H9 (cell line): Measurements from ENCODE around the gene ERC1. TPM values are rescaled to one million over a fixed set of nuclear protein-coding genes. Genes with fewer than 3 reads are reported as not detected.

ENCODE experiments used
- DNase-seq: peaks from one replicate; pipeline ENCODE4 v3.0.0-alpha.2; 2017
- H2AFZ ChIP-seq: one replicate; pipeline ENCODE4 v1.6.1; 2013; ENCODE audit warnings: mild to moderate bottlenecking, low read length, control low read depth, moderate library complexity
- H2AK5ac ChIP-seq: 2 replicates; pipeline ENCODE4 v1.6.1; 2013; ENCODE audit warnings: low read length, control low read depth, mixed read lengths; ENCODE audit not compliant: insufficient read length
- H2BK120ac ChIP-seq: one replicate; pipeline ENCODE4 v1.6.1; 2013; ENCODE audit warnings: low read depth, mild to moderate bottlenecking, low read length, control low read depth, inconsistent platforms; ENCODE audit not compliant: poor library complexity, severe bottlenecking
- H2BK12ac ChIP-seq: 2 replicates; pipeline ENCODE4 v1.6.1; 2013; ENCODE audit warnings: low read length, control low read depth, mixed read lengths, low read depth; ENCODE audit not compliant: insufficient read length
- H2BK15ac ChIP-seq: 2 replicates; pipeline ENCODE4 v1.6.1; 2013; ENCODE audit warnings: low read depth, low read length, control low read depth
- H2BK20ac ChIP-seq: one replicate; pipeline ENCODE4 v1.6.1; 2013; ENCODE audit warnings: low read depth, mild to moderate bottlenecking, low read length, control low read depth, inconsistent platforms; ENCODE audit not compliant: poor library complexity, severe bottlenecking
- H2BK5ac ChIP-seq: 2 replicates; pipeline ENCODE4 v1.6.1; 2013; ENCODE audit warnings: low read length, control low read depth, mixed read lengths; ENCODE audit not compliant: insufficient read length
- H3K14ac ChIP-seq: 2 replicates; pipeline ENCODE4 v1.6.1; 2013; ENCODE audit warnings: low read length, control low read depth; ENCODE audit not compliant: insufficient read depth
- H3K18ac ChIP-seq: 2 replicates; pipeline ENCODE4 v1.6.1; 2013; ENCODE audit warnings: low read depth, mild to moderate bottlenecking, mixed read lengths, low read length, control low read depth; ENCODE audit not compliant: insufficient read length
- H3K23ac ChIP-seq: 2 replicates; pipeline ENCODE4 v1.6.1; 2013; ENCODE audit warnings: low read length, control low read depth, mixed read lengths, low read depth; ENCODE audit not compliant: insufficient read length
- H3K23me2 ChIP-seq: 2 replicates; pipeline ENCODE4 v1.6.1; 2013; ENCODE audit warnings: low read depth, mild to moderate bottlenecking, mixed read lengths, low read length, control low read depth; ENCODE audit not compliant: insufficient read length, poor library complexity, severe bottlenecking
- H3K27ac ChIP-seq: 2 replicates; pipeline ENCODE4 v1.5.1; 2013; ENCODE audit warnings: low read length, control low read depth, mixed read lengths, low read depth; ENCODE audit not compliant: insufficient read length
- H3K27me3 ChIP-seq: 2 replicates; pipeline ENCODE4 v1.6.1; 2013; ENCODE audit warnings: low read length, control low read depth, inconsistent platforms; ENCODE audit not compliant: insufficient read depth
- H3K4ac ChIP-seq: 2 replicates; pipeline ENCODE4 v1.6.1; 2013; ENCODE audit warnings: low read depth, mild to moderate bottlenecking, control low read depth, inconsistent platforms, low read length, moderate library complexity
- H3K4me1 ChIP-seq: 2 replicates; pipeline ENCODE4 v1.6.1; 2013; ENCODE audit warnings: low read length, control low read depth, inconsistent platforms; ENCODE audit not compliant: insufficient read depth
- H3K4me2 ChIP-seq: 2 replicates; pipeline ENCODE4 v1.6.1; 2013; ENCODE audit warnings: low read length, control low read depth, mixed read lengths; ENCODE audit not compliant: insufficient read length, insufficient read depth
- H3K56ac ChIP-seq: 2 replicates; pipeline ENCODE4 v1.6.1; 2013; ENCODE audit warnings: low read depth, mild to moderate bottlenecking, mixed read lengths, low read length, control low read depth; ENCODE audit not compliant: insufficient read length
- H3K79me1 ChIP-seq: 2 replicates; pipeline ENCODE4 v1.6.1; 2013; ENCODE audit warnings: low read depth, mild to moderate bottlenecking, moderate library complexity, low read length, control low read depth, inconsistent platforms; ENCODE audit not compliant: insufficient read depth, poor library complexity, severe bottlenecking
- H3K79me2 ChIP-seq: 2 replicates; pipeline ENCODE4 v1.6.1; 2013; ENCODE audit warnings: low read length, control low read depth, inconsistent platforms; ENCODE audit not compliant: insufficient read depth
- H3K9ac ChIP-seq: 2 replicates; pipeline ENCODE4 v1.6.1; 2013; ENCODE audit warnings: low read length, control low read depth, mixed read lengths; ENCODE audit not compliant: insufficient read length; ENCODE audit errors: extremely low read depth
- H3K9me3 ChIP-seq: one replicate; pipeline ENCODE4 v1.6.1; 2013; ENCODE audit warnings: low read depth, low read length, inconsistent platforms; ENCODE audit not compliant: control insufficient read depth
- H3T11ph ChIP-seq: one replicate; pipeline ENCODE4 v1.6.1; 2013; ENCODE audit warnings: mild to moderate bottlenecking, low read length, control low read depth, inconsistent platforms
- H4K20me1 ChIP-seq: one replicate; pipeline ENCODE4 v1.6.1; 2013; ENCODE audit not compliant: control insufficient read depth, insufficient read length, insufficient read depth
- H4K5ac ChIP-seq: 2 replicates; pipeline ENCODE4 v1.6.1; 2013; ENCODE audit warnings: low read depth, mild to moderate bottlenecking, mixed read lengths, low read length, control low read depth; ENCODE audit not compliant: insufficient read length
- H4K8ac ChIP-seq: replicated peaks from 2 replicates; pipeline ENCODE4 v1.6.1; 2013; ENCODE audit warnings: low read length, control low read depth, mixed read lengths, low read depth; ENCODE audit not compliant: insufficient read length
- H4K91ac ChIP-seq: 2 replicates; pipeline ENCODE4 v1.6.1; 2013; ENCODE audit warnings: low read depth, mild to moderate bottlenecking, moderate library complexity, mixed read lengths, low read length, control low read depth; ENCODE audit not compliant: insufficient read length
- H3K27ac Mint-ChIP-seq, 3 experiments: 2 replicates in 2 of 3; 3 replicates in 1 of 3; pipeline ENCODE4 v1.8.0; 2020 to 2021; ENCODE audit warnings: mixed read lengths in 3 of 3, mild to moderate bottlenecking in 1 of 3, moderate library complexity in 1 of 3
- H3K27me3 Mint-ChIP-seq: 2 replicates; pipeline ENCODE4 v1.8.0; 2021; ENCODE audit warnings: low read depth, mild to moderate bottlenecking, moderate library complexity, mixed read lengths
- H3K36me3 Mint-ChIP-seq, 3 experiments: 2 replicates in 2 of 3; 3 replicates in 1 of 3; pipeline ENCODE4 v1.8.0; 2020 to 2021; ENCODE audit warnings: low read depth in 3 of 3, mixed read lengths in 3 of 3; ENCODE audit not compliant: insufficient read depth in 1 of 3
- H3K4me1 Mint-ChIP-seq, 2 experiments: 2 replicates each; pipeline ENCODE4 v1.8.0; 2020; ENCODE audit warnings: mixed read lengths in 2 of 2
- H3K4me3 Mint-ChIP-seq, 2 experiments: 2 replicates in 1 of 2; 3 replicates in 1 of 2; pipeline ENCODE4 v1.8.0; 2020 to 2021; ENCODE audit warnings: mild to moderate bottlenecking in 2 of 2, mixed read lengths in 2 of 2, moderate library complexity in 1 of 2
- H3K9me3 Mint-ChIP-seq, 2 experiments: 2 replicates in 1 of 2; 3 replicates in 1 of 2; pipeline ENCODE4 v1.8.0; 2020; ENCODE audit warnings: mild to moderate bottlenecking in 2 of 2, mixed read lengths in 2 of 2, moderate library complexity in 1 of 2
- CTCF ChIP-seq: fragments of 200-600 bp; sonication (generic); conservative IDR thresholded peaks from 3 replicates; pipeline ENCODE4 v1.8.0; 2021; ENCODE audit warnings: antibody characterized with exemption, mild to moderate bottlenecking
- WGBS: extraction: QIAGEN DNeasy Blood & Tissue Kit; methylation state at CpG from one replicate; pipeline ENCODE4 v1.1.7; 2013; ENCODE audit warnings: missing lambda C conversion rate, low lambda C conversion rate, mixed read lengths; ENCODE audit not compliant: insufficient read length; ENCODE audit errors: extremely low coverage; 5-methylcytosine and 5-hydroxymethylcytosine counted together
- total RNA-seq: library from RNA; stranded (reverse); gene quantifications from 2 replicates; pipeline ENCODE4 v1.2.1, GENCODE V29; 2021

Gene ERC1
- total RNA-seq, 1 experiment from 2014 or later = 51.2 TPM

GRCh38 chr12:1343422-1343821 lies 352.4 kb downstream of the ERC1 start:
- Histone ChIP-seq H2BK120ac (no peak overlapping the region), H2AK5ac (no peak overlapping the region), H3K79me2 (no peaks in the 10 kb centered on the region), H4K8ac (no peak overlapping the region), H3K4me2 (no peak overlapping the region), H4K91ac (no peak overlapping the region), H3K4ac (no peak overlapping the region), H3K9ac (no peak overlapping the region), H2BK12ac (no peak overlapping the region), H3K56ac (no peak overlapping the region), H3K18ac (no peak overlapping the region), H3K79me1 (no peaks in the 10 kb centered on the region), H4K20me1 (no peaks in the 10 kb centered on the region), H3K27me3 (no peaks in the 10 kb centered on the region), H3K14ac (no peak overlapping the region), H2AFZ (no peak overlapping the region), H3K4me1 (no peaks in the 10 kb centered on the region), H3K9me3 (no peaks in the 10 kb centered on the region), H2BK15ac (no peak overlapping the region), H3K23me2 (no peaks in the 10 kb centered on the region), H2BK20ac (no peak overlapping the region), H3K27ac (no peak overlapping the region), H3T11ph (no peak overlapping the region), H2BK5ac (no peak overlapping the region), H3K23ac (no peak overlapping the region), H4K5ac (no peak overlapping the region)
- Mint-ChIP-seq H3K4me1 (no peaks in the 10 kb centered on the region), H3K27me3 (no peaks in the 10 kb centered on the region; the same call in 1 of the 2 replicates), H3K4me3 (no peak overlapping the region), H3K9me3 (no peaks in the 10 kb centered on the region; a peak in 1 of 5 replicates), H3K36me3 (peaks cover 1 to 6% (median 4%) of the 10 kb centered on the region in 3 experiments; a peak in 5 of 7 replicates), H3K27ac (no peak overlapping the region; a peak in 1 of 7 replicates)
- DNase-seq = no peak
- TF ChIP-seq CTCF = no peak
- WGBS = no CpG with 5 or more reads among the region's 6 CpGs
